ENCODE data around the gene GREB1. TPM values are rescaled to one million over a fixed set of nuclear protein-coding genes. Genes with fewer than 3 reads are reported as not detected.

The GREB1 gene
- total and polyA plus RNA-seq, 2 of the 13 experiments (the other 11 are each of a cell fraction or from before 2014, with no cell fraction given), result 31.3 to 61.2 TPM

DNA sequence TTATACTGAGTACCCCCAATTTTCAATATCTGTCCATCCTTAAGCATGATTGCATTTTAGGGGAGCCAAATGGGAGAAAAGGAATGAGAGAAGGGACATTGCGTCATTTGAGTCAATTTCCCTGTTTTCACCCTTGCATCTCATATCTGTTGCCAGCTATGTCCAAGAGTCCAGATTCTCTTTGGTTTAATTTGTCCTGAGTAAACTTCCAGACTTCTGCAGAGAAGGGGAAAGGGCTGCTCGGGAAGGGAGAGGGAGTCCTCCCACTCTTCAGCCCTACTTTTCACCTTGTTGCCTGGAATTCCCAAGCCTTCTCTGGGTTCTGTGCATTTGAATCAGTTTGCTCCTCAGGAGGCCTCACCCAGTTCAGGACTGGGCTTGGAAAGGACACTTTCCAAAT is 16.5 kb downstream of the GREB1 start (continued):
- TF ChIP-seq ZNF24 (IDR thresholded peaks at IDR 0.05) (no peak), NFE2L1 (CRISPR knock-in tag; IDR thresholded peaks at IDR 0.05; ENCODE audit: borderline replicate concordance) (no peak)

DNA sequence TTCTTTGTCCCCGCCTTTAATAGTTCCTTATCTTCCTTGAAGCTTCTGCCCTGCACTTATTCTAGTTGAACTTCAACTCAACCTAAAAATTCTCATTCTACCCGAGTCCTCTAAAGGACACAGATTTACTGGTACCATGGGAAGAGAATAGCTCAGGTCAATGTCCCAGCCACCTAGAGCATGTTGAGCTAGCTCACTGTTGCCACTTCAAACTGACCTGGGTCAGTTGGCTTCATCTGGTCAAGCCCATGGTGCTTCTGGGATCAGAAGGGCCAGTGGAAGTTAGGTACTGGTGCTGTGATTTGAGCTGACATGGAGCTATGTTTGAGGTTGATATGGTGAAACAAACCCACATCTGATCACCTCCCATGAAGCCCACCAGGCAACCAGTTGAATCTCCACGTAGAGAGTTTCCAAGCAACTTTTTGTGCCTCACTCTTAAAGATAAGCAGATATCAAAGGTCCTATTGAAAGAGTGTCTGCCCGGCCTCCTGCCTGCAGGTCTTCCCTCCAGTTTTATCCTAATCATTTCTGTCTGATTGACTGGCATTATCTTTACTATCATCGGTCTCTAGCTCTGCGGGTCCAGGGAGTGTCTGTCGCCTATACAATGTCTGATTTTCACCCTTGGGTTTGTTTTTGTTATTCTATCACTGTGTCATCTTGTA is 17.2 kb downstream of the GREB1 start:
- Histone ChIP-seq H3K79me2 (ENCODE audit: insufficient read depth, low read length) (peaks cover 98% of the 10 kb centered on the region), H3K4me1 (ENCODE audit: insufficient read depth, low read length) (peaks cover 81% of the 10 kb centered on the region), H3K27ac (ENCODE audit: extremely low read length, insufficient read depth, low read length) (peak overlapping the region; percentile 46), H2AFZ (ENCODE audit: low read length) (no peak overlapping the region), H3K27me3 (ENCODE audit: control insufficient read depth in 1 of 2, insufficient read depth in 2 of 2, low read length in 2 of 2) (no peaks in the 10 kb centered on the region), H3K4me3 (replicated peaks in 1 of 3; ENCODE audit: insufficient read depth in 1 of 3, low read depth in 2 of 3, low read length in 3 of 3) (no peak overlapping the region), H3K36me3 (replicated peaks in 1 of 2; ENCODE audit: control insufficient read depth in 1 of 2, insufficient read depth in 2 of 2, low read length in 2 of 2) (peaks cover 5 to 50% of the 10 kb centered on the region in 2 experiments), H3K9me3 (ENCODE audit: low read length) (no peaks in the 10 kb centered on the region), H3K9ac (ENCODE audit: insufficient read depth, low read depth, low read length) (no peak overlapping the region), H3K4me2 (ENCODE audit: low read depth, low read length) (peak overlapping the region; percentile 54), H4K20me1 (ENCODE audit: insufficient read depth, low read length) (peaks cover 43% of the 10 kb centered on the region)
- in situ Hi-C loops (cut with HindIII; ENCODE audit: extremely low pct_ligation_motif_present, low pct_unique_long_range_greater_than_20kb) (no loop called here), intact Hi-C loops (cut with micrococcal nuclease; ENCODE audit: unreplicated experiment) (loop anchor here (2.0 kb wide), 1 partner anchor 72 kb away; no protein-coding TSS in a partner anchor)
- 74% methylated on average over 7 of the region's 7 CpGs for WGBS (ENCODE audit: low lambda C conversion rate)
- no peak for DNase-seq (ENCODE audit: low spot score)
- peak; percentile 52 for ATAC-seq
- no TSS peak for BruUV-seq (replicated peaks)
- CTCF ChIA-PET (ENCODE audit: low intra/inter-chr PET ratio, low total read pairs), result no interaction called here
- POLR2A ChIA-PET, result interaction anchor here (1.1 to 3.5 kb wide), 6 partner anchors 9 to 52 kb away, joined by 3 to 24 read pairs (median 6); partner anchors contain the start of gene GREB1
- FAIRE-seq, result no peak
- TF ChIP-seq NR2F1 (CRISPR knock-in tag; IDR thresholded peaks at IDR 0.05) (no peak), CREM (IDR thresholded peaks at IDR 0.05) (no peak), CREM (CRISPR knock-in tag; IDR thresholded peaks at IDR 0.05) (no peak), FOXO1 (CRISPR knock-in tag; IDR thresholded peaks at IDR 0.05) (no peak), ZNF83 (CRISPR knock-in tag; IDR thresholded peaks at IDR 0.05; ENCODE audit: borderline replicate concordance) (no peak), PCBP2 (optimal IDR thresholded peaks at IDR 0.05; ENCODE audit: low read depth, low read length, poor library complexity, severe bottlenecking) (no peak), ZNF333 (CRISPR knock-in tag; IDR thresholded peaks at IDR 0.05; ENCODE audit: borderline replicate concordance) (no peak), ZBTB7A (CRISPR knock-in tag; IDR thresholded peaks at IDR 0.05) (no peak), ZNF652 (CRISPR knock-in tag; IDR thresholded peaks at IDR 0.05; ENCODE audit: borderline replicate concordance, low read depth) (no peak), ZNF891 (CRISPR knock-in tag; IDR thresholded peaks at IDR 0.05) (no peak), JUNB (CRISPR knock-in tag; IDR thresholded peaks at IDR 0.05; ENCODE audit: borderline replicate concordance) (no peak), EZH2 (conservative IDR thresholded peaks at IDR 0.05; ENCODE audit: low read depth, low read length) (no peak), CCDC6 (CRISPR knock-in tag; IDR thresholded peaks at IDR 0.05) (peak; percentile 60; the same call in 1 of the 2 replicates)
- TF ChIP-seq, protein P1, sequence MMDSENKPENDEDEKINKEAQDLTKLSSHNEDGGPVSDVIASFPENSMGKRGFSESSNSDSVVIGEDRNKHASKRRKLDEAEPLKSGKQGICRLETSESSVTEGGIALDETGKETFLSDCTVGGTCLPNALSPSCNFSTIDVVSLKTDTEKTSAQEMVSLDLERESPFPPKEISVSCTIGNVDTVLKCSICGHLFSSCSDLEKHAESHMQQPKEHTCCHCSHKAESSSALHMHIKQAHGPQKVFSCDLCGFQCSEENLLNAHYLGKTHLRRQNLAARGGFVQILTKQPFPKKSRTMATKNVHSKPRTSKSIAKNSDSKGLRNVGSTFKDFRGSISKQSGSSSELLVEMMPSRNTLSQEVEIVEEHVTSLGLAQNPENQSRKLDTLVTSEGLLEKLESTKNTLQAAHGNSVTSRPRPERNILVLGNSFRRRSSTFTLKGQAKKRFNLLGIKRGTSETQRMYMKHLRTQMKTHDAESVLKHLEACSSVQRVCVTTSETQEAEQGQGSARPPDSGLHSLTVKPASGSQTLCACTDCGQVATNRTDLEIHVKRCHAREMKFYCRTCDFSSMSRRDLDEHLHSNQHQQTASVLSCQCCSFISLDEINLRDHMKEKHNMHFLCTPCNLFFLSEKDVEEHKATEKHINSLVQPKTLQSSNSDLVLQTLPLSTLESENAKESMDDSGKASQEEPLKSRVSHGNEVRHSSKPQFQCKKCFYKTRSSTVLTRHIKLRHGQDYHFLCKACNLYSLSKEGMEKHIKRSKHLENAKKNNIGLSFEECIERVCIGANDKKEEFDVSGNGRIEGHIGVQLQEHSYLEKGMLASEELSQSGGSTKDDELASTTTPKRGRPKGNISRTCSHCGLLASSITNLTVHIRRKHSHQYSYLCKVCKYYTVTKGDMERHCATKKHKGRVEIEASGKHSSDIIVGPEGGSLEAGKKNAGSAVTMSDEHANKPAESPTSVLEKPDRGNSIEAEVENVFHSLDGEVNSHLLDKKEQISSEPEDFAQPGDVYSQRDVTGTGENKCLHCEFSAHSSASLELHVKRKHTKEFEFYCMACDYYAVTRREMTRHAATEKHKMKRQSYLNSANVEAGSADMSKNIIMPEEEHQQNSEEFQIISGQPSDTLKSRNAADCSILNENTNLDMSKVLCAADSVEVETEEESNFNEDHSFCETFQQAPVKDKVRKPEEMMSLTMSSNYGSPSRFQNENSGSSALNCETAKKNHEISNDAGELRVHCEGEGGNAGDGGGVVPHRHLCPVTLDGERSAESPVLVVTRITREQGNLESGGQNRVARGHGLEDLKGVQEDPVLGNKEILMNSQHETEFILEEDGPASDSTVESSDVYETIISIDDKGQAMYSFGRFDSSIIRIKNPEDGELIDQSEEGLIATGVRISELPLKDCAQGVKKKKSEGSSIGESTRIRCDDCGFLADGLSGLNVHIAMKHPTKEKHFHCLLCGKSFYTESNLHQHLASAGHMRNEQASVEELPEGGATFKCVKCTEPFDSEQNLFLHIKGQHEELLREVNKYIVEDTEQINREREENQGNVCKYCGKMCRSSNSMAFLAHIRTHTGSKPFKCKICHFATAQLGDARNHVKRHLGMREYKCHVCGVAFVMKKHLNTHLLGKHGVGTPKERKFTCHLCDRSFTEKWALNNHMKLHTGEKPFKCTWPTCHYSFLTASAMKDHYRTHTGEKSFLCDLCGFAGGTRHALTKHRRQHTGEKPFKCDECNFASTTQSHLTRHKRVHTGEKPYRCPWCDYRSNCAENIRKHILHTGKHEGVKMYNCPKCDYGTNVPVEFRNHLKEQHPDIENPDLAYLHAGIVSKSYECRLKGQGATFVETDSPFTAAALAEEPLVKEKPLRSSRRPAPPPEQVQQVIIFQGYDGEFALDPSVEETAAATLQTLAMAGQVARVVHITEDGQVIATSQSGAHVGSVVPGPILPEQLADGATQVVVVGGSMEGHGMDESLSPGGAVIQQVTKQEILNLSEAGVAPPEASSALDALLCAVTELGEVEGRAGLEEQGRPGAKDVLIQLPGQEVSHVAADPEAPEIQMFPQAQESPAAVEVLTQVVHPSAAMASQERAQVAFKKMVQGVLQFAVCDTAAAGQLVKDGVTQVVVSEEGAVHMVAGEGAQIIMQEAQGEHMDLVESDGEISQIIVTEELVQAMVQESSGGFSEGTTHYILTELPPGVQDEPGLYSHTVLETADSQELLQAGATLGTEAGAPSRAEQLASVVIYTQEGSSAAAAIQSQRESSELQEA (CRISPR knock-in tag; IDR thresholded peaks at IDR 0.05; ENCODE audit: not compliant biosample characterization), result no peak

Data from HepG2 (cell line).